HL-60/S4 treated with phorbol 12-myristate 13-acetate at 8.2 ng/mL for 4 days and 3 days (cell line): Measurements from ENCODE around the gene GOLGA1.

Experiments
- in situ Hi-C: fragments of 300-500 bp; cut with MboI; formaldehyde crosslinking; loops from 2 replicates; pipeline ENCODE4 v1.15.0; 2022; ENCODE audit warnings: low sequenced_read_pairs

Gene GOLGA1

GRCh38 chr9:124861342-124862229 is 79.3 kb downstream of the GOLGA1 start, which contains the start of the genes ARPC5L and RPL35:
TSS of gene ARPC5L (plus strand) at chr9:124862130. CDS start at chr9:124869291, 7,161 bp downstream.
TSS of gene RPL35 (minus strand) at chr9:124861957. CDS start at chr9:124861912, 45 bp downstream.
- in situ Hi-C loops = no loop called here

- in situ Hi-C loops = no loop called here
Measured at GRCh38 chr9:124860582-124861341, 80.1 kb downstream of the GOLGA1 start.

GRCh38 chr9:124859803-124860581 is 80.9 kb downstream of the GOLGA1 start:
- in situ Hi-C loops = no loop called here

GRCh38 chr9:124858330-124859046 is 82.4 kb downstream of the GOLGA1 start:
- in situ Hi-C loops = no loop called here

- in situ Hi-C loops = no loop called here
Measured at GRCh38 chr9:124857533-124858162, 83.2 kb downstream of the GOLGA1 start.

- in situ Hi-C loops = no loop called here
Measured at GRCh38 chr9:124855944-124856765, 84.7 kb downstream of the GOLGA1 start.

- in situ Hi-C loops = no loop called here
Measured at GRCh38 chr9:124855566-124855943, 85.3 kb downstream of the GOLGA1 start.

GRCh38 chr9:124854822-124855221 is 86.1 kb downstream of the GOLGA1 start:
- in situ Hi-C loops = no loop called here

GRCh38 chr9:124854161-124854560 is 86.7 kb downstream of the GOLGA1 start:
- in situ Hi-C loops = no loop called here

GRCh38 chr9:124853605-124854143 is 87.2 kb downstream of the GOLGA1 start:
- in situ Hi-C loops = no loop called here

GRCh38 chr9:124852829-124853531 is 87.9 kb downstream of the GOLGA1 start, which contains the start of gene WDR38:
TSS of gene WDR38 (plus strand) at chr9:124853460. CDS start at chr9:124853532, 72 bp downstream.
- in situ Hi-C loops = no loop called here

GRCh38 chr9:124852121-124852828 is 88.6 kb downstream of the GOLGA1 start:
- in situ Hi-C loops = no loop called here

- in situ Hi-C loops = loop anchor here (5.0 kb wide), 1 partner anchor 78 kb away; the partner anchor contains the start of gene NR6A1
Measured at GRCh38 chr9:124849801-124850200, 91.1 kb downstream of the GOLGA1 start.

- in situ Hi-C loops = loop anchor here (5.0 kb wide), 1 partner anchor 75 kb away; the partner anchor contains the start of gene NR6A1
Measured at GRCh38 chr9:124846969-124847368, 93.9 kb downstream of the GOLGA1 start.

GRCh38 chr9:124846467-124846866 is 94.4 kb downstream of the GOLGA1 start:
- in situ Hi-C loops = loop anchor here (5.0 kb wide), 1 partner anchor 74 kb away; the partner anchor contains the start of gene NR6A1

GRCh38 chr9:124844291-124844690 is 96.6 kb downstream of the GOLGA1 start:
- in situ Hi-C loops = no loop called here

- in situ Hi-C loops = no loop called here
Measured at GRCh38 chr9:124843456-124844034, 97.3 kb downstream of the GOLGA1 start.
